HepG2 (cell line): ENCODE measurements around the gene RBM8A. TPM values are rescaled to one million over a fixed set of nuclear protein-coding genes. Genes with fewer than 3 reads are reported as not detected.

ENCODE experiments used
- ATAC-seq: fragments of 200-7000 bp; cut with Tn5 transposase; 3 replicates; pipeline ENCODE4 v1.9.1; 2020; ENCODE audit warnings: mild to moderate bottlenecking, moderate library complexity
- BruUV-seq: library from RNA; stranded (reverse); fragments of 400-500 nt; replicated peaks from 2 replicates; lab custom pipeline; 2021; lab: Mats Ljungman, UMichigan
- CTCF ChIA-PET: fragments of 300-600 bp; formaldehyde crosslinking; extraction: SDS; loops from one replicate; lab custom pipeline; 2021; ENCODE audit warnings: low total read pairs, inconsistent platforms, low intra/inter-chr PET ratio; lab: Yijun Ruan, JAX
- POLR2A ChIA-PET: fragments of 350-600 bp; sonication (Branson Sonifier 250); formaldehyde crosslinking; loops from one replicate; lab custom pipeline; 2020; ENCODE audit warnings: antibody characterized with exemption, inconsistent platforms; lab: Yijun Ruan, JAX
- DNase-seq: peaks from one replicate; pipeline ENCODE4 v3.0.0-alpha.2; 2015; ENCODE audit warnings: low spot score
- FAIRE-seq: peaks from 3 replicates; lab custom pipeline; 2011; peaks lifted over from hg19 to GRCh38; lab: Jason Lieb, UNC
- H2AFZ ChIP-seq: one replicate; pipeline ENCODE4 v1.6.1; 2011; ENCODE audit warnings: low read length, inconsistent platforms
- H3K27ac ChIP-seq: fragments of 300-600 bp; 3 replicates; pipeline ENCODE4 v1.8.0; 2011; ENCODE audit warnings: mixed run types, mild to moderate bottlenecking, mixed read lengths, low read length, inconsistent platforms; ENCODE audit not compliant: insufficient read depth; ENCODE audit errors: extremely low read length
- H3K27me3 ChIP-seq, 2 experiments: fragments of 200-600 bp in 1 of 2; 2 replicates in 1 of 2; 3 replicates in 1 of 2; pipeline versions ENCODE4 v1.6.0 to v1.8.0; 2011; ENCODE audit warnings: low read length in 2 of 2, mild to moderate bottlenecking in 2 of 2, moderate library complexity in 2 of 2, inconsistent platforms in 1 of 2; ENCODE audit not compliant: insufficient read depth in 2 of 2, control insufficient read depth in 1 of 2
- H3K36me3 ChIP-seq, 2 experiments: fragments of 200-600 bp in 1 of 2; replicated peaks in 1 of 2; 2 replicates in 1 of 2; 3 replicates in 1 of 2; pipeline versions ENCODE4 v1.5.1 to v1.8.0; 2011; ENCODE audit warnings: low read length in 2 of 2, inconsistent platforms in 1 of 2; ENCODE audit not compliant: insufficient read depth in 2 of 2, control insufficient read depth in 1 of 2
- H3K4me1 ChIP-seq: 2 replicates; pipeline ENCODE4 v1.5.1; 2012; ENCODE audit warnings: low read length, inconsistent platforms; ENCODE audit not compliant: insufficient read depth
- H3K4me2 ChIP-seq: 2 replicates; pipeline ENCODE4 v1.6.0; 2011; ENCODE audit warnings: low read depth, low read length, inconsistent platforms
- H3K4me3 ChIP-seq, 3 experiments: fragments of 200-600 bp in 1 of 3; sonication (generic), shearing (Covaris generic) in 1 of 3; replicated peaks in 1 of 3; 2 replicates each; pipeline ENCODE4 v1.5.1; 2011 to 2016; ENCODE audit warnings: low read length in 3 of 3, inconsistent platforms in 2 of 3, low read depth in 2 of 3, mild to moderate bottlenecking in 2 of 3, control low read depth in 1 of 3, mixed read lengths in 1 of 3; ENCODE audit not compliant: insufficient read depth in 1 of 3
- H3K79me2 ChIP-seq: one replicate; pipeline ENCODE4 v1.6.1; 2011; ENCODE audit warnings: low read length, inconsistent platforms; ENCODE audit not compliant: insufficient read depth
- H3K9ac ChIP-seq: 2 replicates; pipeline ENCODE4 v1.6.0; 2011; ENCODE audit warnings: mild to moderate bottlenecking, low read depth, low read length, inconsistent platforms; ENCODE audit not compliant: insufficient read depth
- H3K9me3 ChIP-seq: 2 replicates; pipeline ENCODE4 v1.5.1; 2012; ENCODE audit warnings: mild to moderate bottlenecking, low read length
- H4K20me1 ChIP-seq: 2 replicates; pipeline ENCODE4 v1.6.0; 2011; ENCODE audit warnings: inconsistent platforms, mild to moderate bottlenecking, low read length, moderate library complexity; ENCODE audit not compliant: insufficient read depth
- HNRNPK ChIP-seq: fragments of 200-400 bp; formaldehyde crosslinking; IDR thresholded peaks from 2 replicates; pipeline ENCODE4 v1.6.1; 2018; ENCODE audit warnings: low read length, low read depth, moderate library complexity, mild to moderate bottlenecking; ENCODE audit not compliant: poor library complexity, severe bottlenecking
- ZSCAN25 ChIP-seq: sonication (generic); formaldehyde crosslinking; IDR thresholded peaks from 2 replicates; pipeline ENCODE4 v1.8.0; 2022; ENCODE audit warnings: mild to moderate bottlenecking, missing genetic modification reagents
- in situ Hi-C: cut with HindIII; loops from 2 replicates; pipeline ENCODE4 v1.10.0; 2017; ENCODE audit warnings: low pct_unique_long_range_greater_than_20kb; ENCODE audit not compliant: extremely low pct_ligation_motif_present
- intact Hi-C: fragments of 100-400 bp; cut with micrococcal nuclease; formaldehyde crosslinking; loops from one replicate; pipeline ENCODE4 v1.10.0; 2022; ENCODE audit not compliant: unreplicated experiment
- polyA plus RNA-seq, 8 experiments: library from polyadenylated mRNA; depleted of rRNA in 3 of 8; stranded (reverse) in 7 of 8; unstranded in 1 of 8; fragments of >200 nt; fragmentation: Illumina TruSeq in 4 of 8; extraction: Trizol in 4 of 8; gene quantifications; 2 replicates each; pipeline versions ENCODE4 v1.2.1 to v1.2.3, GENCODE V29; 2011 to 2016; ENCODE audit warnings: low read depth in 4 of 8, missing spikeins in 1 of 8, mixed read lengths in 1 of 8; ENCODE audit not compliant: insufficient read depth in 1 of 8
- total RNA-seq, 5 experiments: library from RNA; depleted of rRNA; stranded (reverse); fragments of >200 nt; fragmentation: Illumina TruSeq; extraction: Trizol; gene quantifications; 2 replicates each; pipeline ENCODE4 v1.2.3, GENCODE V29; 2016; ENCODE audit warnings: low read depth in 1 of 5
- TF ChIP-seq, protein P1 (sequence below): sonication (generic); formaldehyde crosslinking; IDR thresholded peaks from 2 replicates; pipeline ENCODE4 v1.4.0; 2020; ENCODE audit warnings: missing genetic modification reagents, borderline replicate concordance
- TF ChIP-seq, protein P2 (sequence below): sonication (generic); formaldehyde crosslinking; conservative IDR thresholded peaks from 2 replicates; pipeline ENCODE4 v1.8.1; 2023; ENCODE audit warnings: missing genetic modification reagents

Gene RBM8A
- total and polyA plus RNA-seq, 2 of the 13 experiments (the other 11 are each of a cell fraction or from before 2014, with no cell fraction given), result 106 to 162 TPM

DNA sequence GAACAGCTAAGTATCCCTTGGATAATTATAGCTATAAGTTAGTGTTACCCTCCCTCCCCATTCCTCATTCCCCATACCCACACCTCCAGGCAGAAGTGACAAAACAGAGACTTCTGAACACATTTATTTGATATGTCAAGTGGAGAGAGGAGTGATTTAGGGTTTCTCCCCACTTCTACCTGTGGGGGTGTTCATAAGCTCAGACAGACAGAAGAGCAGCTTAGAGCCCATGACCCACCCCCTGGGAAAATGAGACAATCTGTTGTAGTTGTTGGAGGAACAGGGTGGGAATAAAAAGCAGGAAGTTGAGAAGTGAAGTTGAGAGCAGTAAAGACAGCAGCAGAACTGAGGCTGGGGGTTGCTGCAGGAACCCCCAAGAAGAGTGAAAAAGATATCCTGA, 32.0 kb upstream of the RBM8A start:
- CTCF ChIA-PET, result no interaction called here
- POLR2A ChIA-PET, result interaction anchor here (1.4 to 6.2 kb wide), 2 partner anchors 30 to 31 kb away, joined by 3 to 84 read pairs; partner anchors contain the start of gene RBM8A
- in situ Hi-C loops, result no loop called here
- TF ChIP-seq, protein P1, sequence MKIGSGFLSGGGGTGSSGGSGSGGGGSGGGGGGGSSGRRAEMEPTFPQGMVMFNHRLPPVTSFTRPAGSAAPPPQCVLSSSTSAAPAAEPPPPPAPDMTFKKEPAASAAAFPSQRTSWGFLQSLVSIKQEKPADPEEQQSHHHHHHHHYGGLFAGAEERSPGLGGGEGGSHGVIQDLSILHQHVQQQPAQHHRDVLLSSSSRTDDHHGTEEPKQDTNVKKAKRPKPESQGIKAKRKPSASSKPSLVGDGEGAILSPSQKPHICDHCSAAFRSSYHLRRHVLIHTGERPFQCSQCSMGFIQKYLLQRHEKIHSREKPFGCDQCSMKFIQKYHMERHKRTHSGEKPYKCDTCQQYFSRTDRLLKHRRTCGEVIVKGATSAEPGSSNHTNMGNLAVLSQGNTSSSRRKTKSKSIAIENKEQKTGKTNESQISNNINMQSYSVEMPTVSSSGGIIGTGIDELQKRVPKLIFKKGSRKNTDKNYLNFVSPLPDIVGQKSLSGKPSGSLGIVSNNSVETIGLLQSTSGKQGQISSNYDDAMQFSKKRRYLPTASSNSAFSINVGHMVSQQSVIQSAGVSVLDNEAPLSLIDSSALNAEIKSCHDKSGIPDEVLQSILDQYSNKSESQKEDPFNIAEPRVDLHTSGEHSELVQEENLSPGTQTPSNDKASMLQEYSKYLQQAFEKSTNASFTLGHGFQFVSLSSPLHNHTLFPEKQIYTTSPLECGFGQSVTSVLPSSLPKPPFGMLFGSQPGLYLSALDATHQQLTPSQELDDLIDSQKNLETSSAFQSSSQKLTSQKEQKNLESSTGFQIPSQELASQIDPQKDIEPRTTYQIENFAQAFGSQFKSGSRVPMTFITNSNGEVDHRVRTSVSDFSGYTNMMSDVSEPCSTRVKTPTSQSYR (CRISPR knock-in tag), result no peak
- TF ChIP-seq ZSCAN25 (CRISPR knock-in tag) (no peak), HNRNPK (no peak)
- TF ChIP-seq, protein P2, sequence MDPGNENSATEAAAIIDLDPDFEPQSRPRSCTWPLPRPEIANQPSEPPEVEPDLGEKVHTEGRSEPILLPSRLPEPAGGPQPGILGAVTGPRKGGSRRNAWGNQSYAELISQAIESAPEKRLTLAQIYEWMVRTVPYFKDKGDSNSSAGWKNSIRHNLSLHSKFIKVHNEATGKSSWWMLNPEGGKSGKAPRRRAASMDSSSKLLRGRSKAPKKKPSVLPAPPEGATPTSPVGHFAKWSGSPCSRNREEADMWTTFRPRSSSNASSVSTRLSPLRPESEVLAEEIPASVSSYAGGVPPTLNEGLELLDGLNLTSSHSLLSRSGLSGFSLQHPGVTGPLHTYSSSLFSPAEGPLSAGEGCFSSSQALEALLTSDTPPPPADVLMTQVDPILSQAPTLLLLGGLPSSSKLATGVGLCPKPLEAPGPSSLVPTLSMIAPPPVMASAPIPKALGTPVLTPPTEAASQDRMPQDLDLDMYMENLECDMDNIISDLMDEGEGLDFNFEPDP, result no peak
- TF ChIP-seq, all 625 proteins: peak for 0
- Histone ChIP-seq H3K9me3 (no peaks in the 10 kb centered on the region), H3K4me3 (peak overlapping the region; percentile 60 to 91 (median 68); a peak in 5 of 6 replicates), H3K36me3 (no peaks in the 10 kb centered on the region), H2AFZ (no peak overlapping the region), H3K4me1 (peaks cover 78% of the 10 kb centered on the region), H4K20me1 (no peaks in the 10 kb centered on the region), H3K79me2 (peaks cover 20% of the 10 kb centered on the region), H3K27me3 (peaks cover 0 to 30% of the 10 kb centered on the region in 2 experiments; a peak in 3 of 5 replicates), H3K9ac (no peak overlapping the region), H3K4me2 (peak overlapping the region; percentile 99), H3K27ac (no peak overlapping the region)
- FAIRE-seq, result no peak
- ATAC-seq, result no peak
- BruUV-seq, result no TSS peak
- no peak for DNase-seq
- intact Hi-C loops, result loop anchor here (5.0 kb wide), 1 partner anchor 67 kb away; no protein-coding TSS in a partner anchor
